PC-9 (cell line): ENCODE data around the gene ARHGEF3. TPM values are rescaled to one million over a fixed set of nuclear protein-coding genes. Genes with fewer than 3 reads are reported as not detected.
A peak's percentile ranks its signal among the peaks of the same experiment; 100 is the strongest.

Experiments used
- BruUV-seq: library from RNA; stranded (reverse); fragments of 400-500 nt; replicated peaks from 2 replicates; lab custom pipeline; 2021; lab: Mats Ljungman, UMichigan
- CTCF ChIA-PET: fragments of 300-600 bp; sonication (Branson Sonifier 250); formaldehyde crosslinking; loops from one replicate; lab custom pipeline; 2022; ENCODE audit warnings: antibody characterized with exemption; lab: Charles Lee
- POLR2A ChIA-PET: fragments of 300-600 bp; sonication (Branson Sonifier 250); formaldehyde crosslinking; loops from one replicate; lab custom pipeline; 2022; ENCODE audit warnings: antibody characterized with exemption; ENCODE audit not compliant: unreplicated experiment; lab: Charles Lee
- DNase-seq, 2 experiments: peaks; one replicate each; pipeline versions ENCODE4 v3.0.0 to v3.0.0-alpha.2; 2015 to 2022; ENCODE audit warnings: mixed read lengths in 1 of 2
- H2AFZ ChIP-seq: fragments of 200-600 bp; sonication (generic); 2 replicates; pipeline ENCODE4 v1.8.1; 2017; ENCODE audit warnings: antibody characterized with exemption
- H3F3A ChIP-seq: fragments of 200-600 bp; sonication (generic); 2 replicates; pipeline ENCODE4 v1.8.1; 2017; ENCODE audit warnings: antibody characterized with exemption, mild to moderate bottlenecking, low read depth; ENCODE audit not compliant: insufficient read depth
- H3K27ac ChIP-seq: fragments of 200-600 bp; sonication (generic); 2 replicates; pipeline ENCODE4 v1.6.1; 2016; ENCODE audit warnings: mixed run types
- H3K27me3 ChIP-seq: fragments of 200-600 bp; sonication (generic); 2 replicates; pipeline ENCODE4 v1.6.1; 2016; ENCODE audit warnings: low read depth, mixed run types; ENCODE audit not compliant: insufficient read depth
- H3K36me3 ChIP-seq: fragments of 200-600 bp; sonication (generic); 2 replicates; pipeline ENCODE4 v1.6.1; 2016; ENCODE audit warnings: low read depth, mixed run types
- H3K4me1 ChIP-seq: fragments of 200-600 bp; sonication (generic); replicated peaks from 2 replicates; pipeline ENCODE4 v1.6.1; 2016; ENCODE audit warnings: mixed run types; ENCODE audit not compliant: insufficient read depth
- H3K4me2 ChIP-seq: fragments of 200-600 bp; sonication (generic); 2 replicates; pipeline ENCODE4 v1.6.1; 2017; ENCODE audit warnings: mixed run types
- H3K4me3 ChIP-seq: fragments of 200-600 bp; sonication (generic); 2 replicates; pipeline ENCODE4 v1.6.1; 2016; ENCODE audit warnings: mixed run types
- H3K79me2 ChIP-seq: fragments of 200-600 bp; sonication (generic); 2 replicates; pipeline ENCODE4 v1.6.1; 2017; ENCODE audit warnings: low read depth, mixed run types
- H3K9me2 ChIP-seq: fragments of 200-600 bp; sonication (generic); 2 replicates; pipeline ENCODE4 v1.8.1; 2017; ENCODE audit warnings: mild to moderate bottlenecking; ENCODE audit not compliant: insufficient read depth
- H3K9me3 ChIP-seq: fragments of 200-600 bp; sonication (generic); 2 replicates; pipeline ENCODE4 v1.8.1; 2016; ENCODE audit warnings: low read depth; ENCODE audit not compliant: insufficient read depth
- H4K20me1 ChIP-seq: fragments of 200-600 bp; sonication (generic); 2 replicates; pipeline ENCODE4 v1.8.1; 2017; ENCODE audit not compliant: insufficient read depth
- EZH2 ChIP-seq: fragments of 200-600 bp; sonication (generic); IDR thresholded peaks from 2 replicates; pipeline ENCODE4 v1.8.0; 2017; ENCODE audit warnings: antibody characterized with exemption, low read depth
- intact Hi-C: fragments of 100-400 bp; cut with micrococcal nuclease; formaldehyde crosslinking; loops from one replicate; pipeline ENCODE4 v1.10.0; 2022; ENCODE audit not compliant: unreplicated experiment
- total RNA-seq: library from RNA; stranded (reverse); gene quantifications from 2 replicates; pipeline ENCODE4 v1.2.3, GENCODE V29; 2021
- TF ChIP-seq, protein P1 (sequence below): fragments of 200-600 bp; sonication (generic); conservative IDR thresholded peaks from 2 replicates; pipeline ENCODE4 v1.6.1; 2017; ENCODE audit warnings: mixed run types, antibody characterized with exemption, mild to moderate bottlenecking, moderate library complexity

Gene ARHGEF3
- total RNA-seq, 1 experiment from 2014 or later: 49.2 TPM

DNA sequence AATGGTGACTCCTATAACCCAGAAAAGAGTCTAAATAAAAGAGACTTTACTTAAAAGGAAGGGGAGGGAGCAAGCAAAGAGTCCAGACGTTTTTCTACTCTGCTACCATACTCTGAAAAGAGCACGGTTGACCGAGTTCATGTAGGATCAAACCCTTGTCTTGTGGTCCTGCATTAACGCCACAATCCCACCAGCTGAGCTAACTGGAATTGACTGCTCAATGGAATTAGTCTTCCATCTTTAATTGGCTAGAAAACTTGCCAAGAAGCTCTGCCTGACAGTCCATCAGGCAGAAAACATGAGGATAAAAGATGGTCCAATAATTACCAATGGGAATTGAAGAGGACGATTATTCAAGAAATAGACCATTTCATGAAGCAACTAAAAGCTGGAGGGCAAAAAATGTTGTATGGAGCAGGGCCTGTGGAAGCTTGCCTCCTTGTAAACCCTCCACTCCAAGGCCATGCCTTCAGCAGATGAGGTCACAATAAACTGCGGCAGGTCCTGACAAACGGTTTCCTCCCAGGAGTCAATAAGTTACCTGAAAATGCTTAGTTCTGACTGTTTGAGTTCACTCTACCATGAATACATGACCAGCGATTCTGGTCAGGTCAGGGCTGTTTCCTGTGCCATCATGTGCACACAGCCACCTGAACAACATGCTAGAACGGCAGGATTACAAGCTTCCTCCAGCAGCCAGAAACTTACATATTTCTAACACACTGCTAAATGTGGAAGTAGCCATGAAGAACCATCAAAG lies 35.6 kb upstream of the ARHGEF3 start:
- DNase-seq: no peak
- H3K36me3 ChIP-seq: no peaks in the 10 kb centered on the region
- no peaks in the 10 kb centered on the region for H4K20me1 ChIP-seq
- no peaks in the 10 kb centered on the region for H3K27me3 ChIP-seq
- H2AFZ ChIP-seq: no peak overlapping the region
- intact Hi-C loops: no loop called here
- no peaks in the 10 kb centered on the region for H3K9me3 ChIP-seq
- peaks cover 36% of the 10 kb centered on the region for H3K4me1 ChIP-seq
- ChIA-PET POLR2A (no interaction called here), CTCF (no interaction called here)
- peak overlapping the region; percentile 47; the same call in 1 of the 2 replicates for H3K4me2 ChIP-seq
- H3F3A ChIP-seq: 0 out of 2 replicates have a peak, but pooled peaks cover 4% of the 10 kb centered on the region
- no peaks in the 10 kb centered on the region; the same call in 1 of the 2 replicates for H3K9me2 ChIP-seq
- H3K4me3 ChIP-seq: no peak overlapping the region
- H3K79me2 ChIP-seq: no peaks in the 10 kb centered on the region
- no peak overlapping the region for H3K27ac ChIP-seq
- TF ChIP-seq EZH2: no peak
- TF ChIP-seq, protein P1, sequence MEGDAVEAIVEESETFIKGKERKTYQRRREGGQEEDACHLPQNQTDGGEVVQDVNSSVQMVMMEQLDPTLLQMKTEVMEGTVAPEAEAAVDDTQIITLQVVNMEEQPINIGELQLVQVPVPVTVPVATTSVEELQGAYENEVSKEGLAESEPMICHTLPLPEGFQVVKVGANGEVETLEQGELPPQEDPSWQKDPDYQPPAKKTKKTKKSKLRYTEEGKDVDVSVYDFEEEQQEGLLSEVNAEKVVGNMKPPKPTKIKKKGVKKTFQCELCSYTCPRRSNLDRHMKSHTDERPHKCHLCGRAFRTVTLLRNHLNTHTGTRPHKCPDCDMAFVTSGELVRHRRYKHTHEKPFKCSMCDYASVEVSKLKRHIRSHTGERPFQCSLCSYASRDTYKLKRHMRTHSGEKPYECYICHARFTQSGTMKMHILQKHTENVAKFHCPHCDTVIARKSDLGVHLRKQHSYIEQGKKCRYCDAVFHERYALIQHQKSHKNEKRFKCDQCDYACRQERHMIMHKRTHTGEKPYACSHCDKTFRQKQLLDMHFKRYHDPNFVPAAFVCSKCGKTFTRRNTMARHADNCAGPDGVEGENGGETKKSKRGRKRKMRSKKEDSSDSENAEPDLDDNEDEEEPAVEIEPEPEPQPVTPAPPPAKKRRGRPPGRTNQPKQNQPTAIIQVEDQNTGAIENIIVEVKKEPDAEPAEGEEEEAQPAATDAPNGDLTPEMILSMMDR: no peak
- BruUV-seq: no TSS peak

DNA sequence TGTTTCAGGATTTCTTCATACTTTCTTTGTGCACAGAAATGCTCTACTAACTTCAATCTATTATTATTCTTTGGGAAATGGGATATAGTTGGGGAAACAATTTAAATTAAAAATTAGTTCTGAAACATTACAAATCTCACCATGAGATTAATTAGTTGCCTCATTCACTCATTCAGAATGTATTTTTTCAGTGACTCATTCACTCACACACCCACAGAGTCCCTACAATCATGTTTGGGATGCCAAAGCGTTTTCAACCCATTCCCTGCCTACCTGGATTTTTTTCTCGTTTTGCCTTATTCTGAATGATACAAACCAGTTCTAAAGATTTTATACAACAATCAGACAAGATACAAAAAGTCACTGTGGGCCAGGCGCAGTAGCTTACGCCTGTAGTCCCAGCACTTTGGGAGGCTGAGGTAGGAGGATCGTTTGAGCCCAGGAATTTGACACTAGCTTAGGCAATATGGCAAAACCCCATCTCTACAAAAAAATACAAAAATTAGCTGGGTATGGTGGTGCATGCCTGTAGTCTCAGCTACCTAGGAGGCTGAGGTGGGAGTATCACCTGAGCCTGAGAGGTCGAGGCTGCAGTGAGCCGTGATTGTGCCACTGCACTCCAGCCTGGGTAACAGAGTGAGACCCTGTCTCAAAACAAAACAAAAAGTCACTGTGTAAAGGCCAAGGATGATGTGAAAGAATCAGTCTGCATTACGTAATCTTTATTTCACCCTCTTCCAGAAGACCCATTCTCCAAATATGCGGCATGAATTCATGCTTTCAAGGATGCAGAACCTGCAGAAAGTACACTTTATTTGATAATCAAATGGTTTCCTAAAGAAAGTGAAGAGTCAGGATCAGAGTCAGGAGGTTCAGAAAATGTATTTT lies 34.8 kb upstream of the ARHGEF3 start:
- Histone ChIP-seq H3K4me2 (peak overlapping the region; percentile 47), H3K79me2 (no peaks in the 10 kb centered on the region), H3K9me3 (no peaks in the 10 kb centered on the region), H4K20me1 (no peaks in the 10 kb centered on the region), H3K27ac (peak overlapping the region; percentile 55), H3K9me2 (no peaks in the 10 kb centered on the region; the same call in 1 of the 2 replicates), H3K4me1 (peaks cover 36% of the 10 kb centered on the region), H3K27me3 (no peaks in the 10 kb centered on the region), H3F3A (0 out of 2 replicates have a peak, but pooled peaks cover 4% of the 10 kb centered on the region), H3K36me3 (no peaks in the 10 kb centered on the region), H3K4me3 (no peak overlapping the region), H2AFZ (no peak overlapping the region)
- DNase-seq: peak in 1 of 2 experiments; percentile 9
- TF ChIP-seq EZH2: no peak
- TF ChIP-seq, protein P1: no peak
- POLR2A ChIA-PET: no interaction called here
- no TSS peak for BruUV-seq
- intact Hi-C loops: no loop called here
- CTCF ChIA-PET: interaction anchor here (1.0 kb wide), 1 partner anchor 37 kb away, joined by 3 read pairs; no protein-coding TSS in a partner anchor

DNA sequence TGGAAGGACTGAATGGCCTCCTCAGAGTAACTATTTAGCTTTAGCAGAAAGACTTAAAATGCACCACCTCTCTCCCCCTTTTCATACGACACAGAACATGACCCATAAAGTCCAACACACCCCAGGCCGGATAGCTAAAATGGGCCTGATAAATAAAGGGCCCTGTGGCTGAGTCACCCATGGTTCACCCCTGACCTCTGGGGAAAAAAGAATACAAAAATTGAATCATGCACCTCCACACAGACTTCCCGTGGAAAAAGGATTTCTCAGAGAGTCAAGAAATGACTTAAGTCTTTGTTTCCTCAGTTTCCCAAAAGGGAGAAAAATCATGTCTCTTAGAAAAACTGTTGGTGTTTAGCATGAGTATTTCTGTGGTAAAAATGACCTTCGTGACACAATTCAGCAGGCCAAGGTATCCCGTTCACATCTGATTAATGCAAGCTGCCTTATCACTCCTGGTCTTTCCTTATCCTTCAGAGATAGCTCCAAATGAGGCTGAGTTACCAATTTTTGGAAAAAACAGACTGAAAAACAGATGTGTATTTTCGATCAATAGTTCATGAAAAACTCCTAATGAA lies 34.0 kb upstream of the ARHGEF3 start:
- Histone ChIP-seq H4K20me1 (no peaks in the 10 kb centered on the region), H3F3A (0 out of 2 replicates have a peak, but pooled peaks cover 4% of the 10 kb centered on the region), H2AFZ (no peak overlapping the region), H3K9me3 (no peaks in the 10 kb centered on the region), H3K27me3 (no peaks in the 10 kb centered on the region), H3K4me2 (peak overlapping the region; percentile 47), H3K79me2 (no peaks in the 10 kb centered on the region), H3K36me3 (no peaks in the 10 kb centered on the region), H3K4me1 (peaks cover 32% of the 10 kb centered on the region), H3K9me2 (no peaks in the 10 kb centered on the region; the same call in 1 of the 2 replicates), H3K27ac (peak overlapping the region; percentile 55), H3K4me3 (no peak overlapping the region)
- DNase-seq: no peak
- ChIA-PET POLR2A (no interaction called here), CTCF (interaction anchor here (1.0 kb wide), 1 partner anchor 36 kb away, joined by 3 read pairs; no protein-coding TSS in a partner anchor)
- BruUV-seq: no TSS peak
- no peak for TF ChIP-seq EZH2
- TF ChIP-seq, protein P1: no peak
- intact Hi-C loops: no loop called here
